RPMI7951 (cell line): Measurements from ENCODE around the gene MED13L. TPM values are rescaled to one million over a fixed set of nuclear protein-coding genes. Genes with fewer than 3 reads are reported as not detected.
A peak's percentile ranks its signal among the peaks of the same experiment; 100 is the strongest.
"Not testable (repeated sequence)": the region's sequence is repeated elsewhere in the genome, so short reads cannot be mapped to it uniquely, and the experiment has no call there.

Source experiments
- DNase-seq: peaks from one replicate; pipeline ENCODE4 v3.0.0-alpha.2; 2012; ENCODE audit warnings: low read depth
- total RNA-seq: library from RNA; depleted of rRNA; stranded (reverse); fragments of >200 nt; shearing (Covaris generic); gene quantifications from 2 replicates; pipeline ENCODE4 v1.2.3, GENCODE V29; 2014

Gene MED13L
- total RNA-seq, 1 experiment from 2014 or later = 29.7 TPM

DNA sequence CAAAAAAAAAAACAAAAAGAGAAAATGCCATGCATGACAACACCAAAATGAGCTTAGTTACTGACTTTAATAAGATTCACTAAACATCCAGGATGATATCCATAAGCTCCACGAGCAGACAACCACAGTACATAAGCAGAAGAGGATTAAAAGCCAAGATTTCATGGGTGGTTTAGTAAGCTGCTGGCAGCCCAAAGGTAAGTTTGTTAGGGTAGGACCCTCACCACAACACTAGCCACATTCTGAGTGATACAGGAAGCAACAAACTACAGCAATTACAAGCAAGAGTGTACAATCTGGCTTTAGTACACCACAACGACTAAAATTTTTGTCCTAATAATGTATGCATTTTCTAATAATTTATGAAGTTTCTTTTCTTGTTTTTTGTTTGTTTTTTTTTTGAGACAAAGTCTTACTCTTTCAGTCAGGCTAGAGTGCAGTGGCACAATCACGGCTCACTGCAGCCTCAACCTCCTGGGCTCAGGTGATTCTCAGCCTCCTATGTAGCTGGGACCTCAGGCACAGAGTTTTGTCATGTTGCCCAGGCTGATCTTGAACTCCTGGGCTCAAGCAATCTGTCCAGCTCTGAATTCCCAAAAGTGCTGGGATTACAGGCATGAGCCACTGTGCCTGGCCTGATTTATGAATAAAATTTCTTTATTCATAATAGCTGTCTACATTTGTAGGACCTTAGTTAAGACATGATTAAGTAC, 221.4 kb downstream of the MED13L start:
- DNase-seq = no peak

DNA sequence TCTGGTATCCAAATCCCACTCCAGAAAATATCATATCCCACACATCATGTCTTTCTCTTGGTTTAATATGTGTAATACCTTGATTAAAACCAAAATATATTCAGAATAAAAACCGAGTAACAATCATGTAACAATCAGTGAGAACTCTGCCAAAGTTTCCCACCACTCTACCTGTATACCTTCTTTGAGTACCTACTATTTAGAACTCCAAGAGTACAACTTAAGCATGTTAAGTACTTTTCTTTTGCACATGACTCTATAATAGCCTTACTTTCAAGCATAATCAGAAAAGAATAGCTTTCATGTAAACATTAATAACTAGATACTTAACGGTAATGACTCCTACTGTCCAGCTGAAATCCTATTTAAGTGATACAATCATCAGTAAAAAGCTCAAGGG, 223.2 kb downstream of the MED13L start:
- DNase-seq = no peak

DNA sequence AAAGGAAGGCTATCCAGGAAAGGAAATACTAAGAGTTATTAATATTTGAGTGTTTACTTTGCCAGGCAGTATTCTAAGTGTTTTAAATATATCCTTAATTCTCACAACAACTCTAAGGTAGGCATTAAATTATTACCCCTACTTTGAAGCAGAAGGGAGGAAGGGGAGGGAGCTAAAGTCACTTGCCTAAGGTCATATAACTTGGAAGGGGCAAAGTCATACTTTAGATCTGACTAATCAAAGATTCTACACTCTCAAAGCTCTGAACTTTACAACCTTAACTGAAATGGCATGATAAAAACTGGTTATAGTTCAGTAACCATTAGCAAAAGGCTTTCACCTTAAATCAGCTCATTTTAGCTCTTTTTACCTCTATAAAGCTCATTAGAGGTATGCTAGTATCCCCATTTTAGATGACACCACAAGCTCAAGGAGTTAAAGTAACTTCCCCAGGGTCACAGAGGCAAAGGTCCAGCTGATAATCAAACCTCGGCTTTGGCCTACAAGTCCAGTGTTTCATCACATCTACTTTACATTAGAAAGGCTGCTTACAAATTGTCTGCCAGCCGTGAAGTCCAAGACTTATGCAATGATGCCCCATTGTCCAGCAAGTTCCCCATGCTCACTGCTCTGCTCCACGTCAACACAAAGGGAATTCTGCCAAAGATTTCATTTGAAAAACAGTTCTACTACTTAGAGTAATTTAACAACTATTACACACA, 223.9 kb downstream of the MED13L start:
- peak; percentile 66 for DNase-seq

DNA sequence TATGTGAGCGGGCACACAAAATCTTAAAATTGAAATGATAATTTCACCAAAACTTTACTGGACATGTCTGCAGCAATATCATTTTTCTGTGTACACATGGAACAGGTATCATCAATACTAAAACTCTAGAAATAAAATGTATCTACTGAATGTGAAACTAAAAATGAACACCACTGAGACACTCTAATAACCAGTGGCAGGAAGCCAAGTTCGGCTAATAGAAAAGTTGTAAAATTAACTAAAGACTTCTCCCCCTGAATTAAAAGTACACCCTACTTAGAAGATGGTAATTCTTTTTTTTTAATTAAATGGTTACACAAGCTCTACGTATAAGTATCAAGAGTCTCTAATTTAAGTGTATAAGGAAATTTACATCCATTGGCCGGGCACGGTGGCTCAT, 227.2 kb downstream of the MED13L start:
- DNase-seq = peak; percentile 8

DNA sequence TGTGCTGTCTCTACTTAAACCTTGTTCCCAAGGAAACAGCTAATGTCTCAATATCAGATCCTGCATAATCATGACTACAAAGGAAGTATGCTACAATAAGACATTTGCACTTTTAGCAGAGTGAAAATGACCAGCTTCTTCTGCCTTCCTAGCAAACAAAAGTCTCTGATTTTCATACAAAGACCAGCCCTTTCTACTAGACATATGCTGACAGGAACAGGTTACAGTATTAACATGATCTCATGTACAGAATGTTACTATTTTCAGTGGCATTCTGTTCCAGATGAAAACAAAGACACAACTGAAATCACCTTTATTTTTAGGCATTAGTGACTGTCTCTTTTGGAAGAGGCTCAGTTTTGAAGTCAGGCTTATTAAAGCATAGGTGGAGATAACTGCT, 228.6 kb downstream of the MED13L start:
- DNase-seq = no peak

DNA sequence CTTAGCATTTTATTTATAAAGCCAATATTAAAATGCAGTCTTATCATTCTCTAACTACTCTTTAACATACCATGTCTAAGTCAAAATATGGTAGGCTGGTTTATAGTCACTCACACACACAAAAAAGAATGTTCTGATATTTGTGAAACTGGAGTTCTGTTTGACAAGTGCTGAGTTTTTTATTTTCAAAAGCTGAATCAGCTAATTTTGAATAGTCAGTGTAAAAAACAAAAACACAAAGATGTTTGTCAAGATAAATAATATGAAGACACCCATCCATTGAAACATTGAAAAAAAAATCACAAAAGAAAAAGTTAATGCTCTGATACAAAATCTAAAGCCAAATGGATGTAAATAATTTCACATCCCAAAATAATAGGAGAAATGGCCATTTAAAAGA, 231.5 kb downstream of the MED13L start:
- no peak for DNase-seq

DNA sequence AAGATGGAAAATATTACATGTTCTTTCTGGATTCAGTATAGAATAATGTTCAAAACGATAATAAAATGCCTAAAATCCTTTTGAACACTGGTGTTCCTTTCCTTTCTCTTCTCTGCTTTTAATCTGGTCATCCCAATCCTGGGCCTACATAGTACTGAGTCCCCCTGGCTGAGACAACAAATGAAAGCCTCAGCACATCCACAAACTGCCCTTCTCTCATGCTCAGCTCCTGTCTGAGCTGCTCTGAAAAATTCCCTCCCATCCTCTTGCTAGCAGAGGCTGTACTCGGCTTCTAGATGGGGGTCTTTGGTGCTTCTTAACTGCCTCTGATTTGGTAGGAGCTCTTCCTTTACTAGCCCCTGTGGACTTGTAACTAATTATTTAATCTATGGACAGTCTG, 232.3 kb downstream of the MED13L start:
- DNase-seq = no peak

DNA sequence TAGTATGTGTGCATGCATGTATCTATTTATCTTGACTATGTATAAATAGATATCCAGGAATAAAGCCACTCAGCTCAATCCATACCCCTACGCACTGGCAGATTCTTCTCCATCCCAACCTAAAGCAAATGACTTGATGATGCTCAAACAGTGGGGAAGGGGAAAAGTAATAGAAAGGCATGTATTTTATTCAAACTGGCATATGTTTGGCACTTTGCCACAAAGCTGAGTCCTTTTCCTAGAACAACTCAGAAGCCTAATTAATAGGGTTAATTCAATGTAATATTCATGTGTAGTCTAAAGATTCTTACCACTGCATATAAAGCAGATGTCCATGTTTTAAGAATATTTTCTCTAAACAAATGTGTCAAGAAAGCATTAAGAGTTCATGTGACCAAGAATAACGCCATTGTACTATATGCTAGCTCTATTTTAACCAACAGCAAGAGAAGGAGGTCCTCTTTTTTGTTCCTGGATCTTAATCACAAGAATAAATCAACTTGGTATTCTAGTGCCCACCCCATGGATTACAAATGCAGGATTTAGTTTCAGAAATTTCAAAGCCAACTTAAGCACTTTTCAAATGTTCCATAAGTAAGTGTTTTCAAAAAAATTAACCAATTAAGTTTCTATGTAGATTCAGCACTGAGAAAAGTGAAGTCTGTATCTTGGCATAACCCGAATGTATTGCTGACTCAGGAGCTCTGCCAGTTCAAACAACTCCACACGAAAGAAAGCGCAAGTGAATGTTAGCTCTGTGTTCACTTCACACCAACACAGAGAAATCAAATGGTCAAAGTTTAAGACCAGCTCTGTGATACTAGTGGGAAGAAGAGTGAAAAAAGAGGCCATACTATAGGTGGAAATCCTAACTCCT, 233.6 kb downstream of the MED13L start:
- DNase-seq = no peak

DNA sequence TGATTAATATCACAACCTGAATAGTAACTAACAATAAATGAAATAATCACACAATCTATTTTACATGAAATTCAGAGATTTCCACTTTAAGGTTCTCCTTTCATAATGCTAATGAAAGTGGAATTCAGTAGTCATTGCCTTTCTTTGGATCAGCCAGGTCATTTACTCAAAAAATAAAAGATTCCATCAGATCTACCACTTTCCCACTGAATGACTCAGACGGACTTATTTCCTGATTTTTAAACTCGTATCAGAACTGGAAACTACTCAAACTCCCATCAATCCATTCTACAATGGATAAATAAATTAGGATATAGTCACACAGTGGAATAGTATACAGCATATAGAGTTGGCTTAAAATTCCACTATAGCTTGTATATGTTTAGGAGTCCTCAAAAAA, 237.1 kb downstream of the MED13L start:
- peak; percentile 5 for DNase-seq

DNA sequence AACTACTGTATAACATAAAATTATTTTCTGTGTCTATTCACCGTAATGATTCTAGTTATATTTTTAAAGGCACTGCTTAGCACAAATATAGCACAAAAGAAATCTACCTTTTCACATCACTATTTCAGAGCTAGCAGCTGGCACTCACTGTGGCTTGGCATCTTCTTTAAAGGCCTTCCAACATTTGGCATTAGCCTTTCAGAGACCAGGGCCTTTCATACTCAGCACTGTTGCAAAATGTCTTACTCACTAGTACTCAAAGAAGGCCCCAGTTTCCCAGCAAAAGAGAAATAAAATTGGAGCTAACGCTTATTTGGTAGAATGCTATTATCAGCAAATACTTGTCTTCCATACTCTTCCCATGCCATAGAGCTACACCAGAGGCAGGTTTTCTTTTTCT, 238.4 kb downstream of the MED13L start:
- no peak for DNase-seq

DNA sequence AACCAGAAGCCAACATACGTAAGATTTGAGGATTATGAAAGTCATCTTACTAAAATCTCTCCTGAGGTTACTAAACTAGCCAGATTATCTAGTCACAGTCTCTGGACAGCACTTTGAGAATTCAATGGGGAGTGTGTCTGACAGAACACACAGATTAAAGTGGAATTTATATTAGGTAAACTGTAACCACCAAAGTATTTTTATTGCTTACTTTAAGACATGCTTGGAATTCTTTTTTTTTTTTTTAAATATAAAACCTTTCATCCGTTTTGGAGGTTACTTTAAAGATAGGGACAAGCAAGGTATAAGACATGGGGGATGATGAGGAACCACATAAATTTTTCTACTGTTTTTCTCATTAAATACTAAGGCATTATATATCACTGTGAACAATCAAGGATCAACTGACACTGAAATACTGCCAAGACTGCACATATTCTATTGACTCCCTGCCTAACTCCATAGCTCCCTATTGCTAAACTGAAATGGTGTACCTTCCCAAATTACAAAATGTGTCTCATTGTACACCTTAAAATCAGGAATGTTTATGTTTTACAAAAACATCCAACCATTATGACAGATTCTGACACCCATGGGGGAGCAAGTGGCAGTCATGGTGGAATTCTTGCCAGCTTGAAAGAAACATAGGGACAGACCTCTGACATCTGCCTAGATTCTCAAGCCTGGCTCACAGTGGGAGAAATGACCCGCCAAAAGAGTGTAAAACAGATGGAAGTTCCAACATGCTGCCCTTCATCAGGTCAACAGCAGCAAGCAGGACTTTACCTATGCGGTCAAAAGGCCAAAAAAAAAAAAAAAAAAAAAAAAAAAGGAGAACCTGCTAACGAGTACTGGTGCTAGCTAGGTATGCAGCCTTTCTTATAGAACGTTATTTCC, 239.3 kb downstream of the MED13L start:
- no peak for DNase-seq

DNA sequence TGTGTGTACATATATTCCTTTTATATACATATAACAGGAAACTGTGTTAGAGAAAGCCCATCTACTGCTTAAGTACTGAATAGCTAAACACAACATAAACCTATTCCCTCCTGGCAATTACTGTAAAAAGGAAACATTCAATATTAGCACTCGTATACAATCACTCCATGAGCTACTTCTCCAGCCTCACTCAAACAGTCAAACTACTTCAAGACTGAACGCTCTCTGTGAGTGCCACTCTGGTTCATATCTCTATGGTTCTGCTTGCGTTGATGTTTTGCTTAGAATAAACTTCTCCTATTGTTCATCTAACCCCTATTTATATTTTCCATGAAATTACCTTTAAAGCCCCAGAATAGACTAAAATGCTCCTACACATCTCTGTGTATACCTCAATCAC, 243.7 kb downstream of the MED13L start:
- no peak for DNase-seq

DNA sequence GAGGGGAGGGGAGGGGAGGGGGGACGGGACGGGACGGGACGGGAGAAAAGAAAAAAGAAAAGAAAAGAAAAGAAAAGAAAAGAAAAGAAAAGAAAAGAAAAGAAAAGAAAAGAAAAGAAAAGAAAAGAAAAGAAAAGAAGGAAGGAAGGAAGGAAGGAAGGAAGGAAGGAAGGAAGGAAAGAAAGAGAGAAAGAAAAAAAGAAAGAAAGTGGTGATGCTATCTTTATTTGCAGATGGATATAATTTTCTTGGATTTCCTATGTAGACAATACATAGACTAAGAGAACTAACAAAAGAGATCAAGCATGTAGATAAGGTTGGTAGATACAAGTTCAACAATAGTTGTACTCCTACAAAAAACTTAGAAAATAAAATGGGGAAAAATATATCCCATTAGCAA, 245.9 kb downstream of the MED13L start:
- not testable (repeated sequence) for DNase-seq

DNA sequence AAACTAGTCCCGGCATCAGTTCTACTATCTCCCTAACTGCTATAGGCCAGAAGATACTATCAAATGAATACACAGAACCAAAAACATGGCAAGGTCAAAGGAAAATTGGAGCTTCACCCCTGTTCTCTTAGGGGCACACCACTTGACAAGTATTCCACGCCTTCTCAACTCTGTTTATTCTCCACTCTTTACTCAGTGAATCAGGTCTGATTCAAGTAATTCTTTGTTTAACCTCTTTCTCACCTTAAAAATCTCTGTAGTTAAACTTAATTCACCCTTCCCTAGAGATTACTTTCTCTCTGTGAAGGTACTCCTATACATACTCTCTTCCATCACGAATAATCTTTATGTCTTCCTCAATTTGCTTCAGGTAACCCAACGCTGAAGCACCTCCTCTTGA, 248.9 kb downstream of the MED13L start:
- DNase-seq = no peak

DNA sequence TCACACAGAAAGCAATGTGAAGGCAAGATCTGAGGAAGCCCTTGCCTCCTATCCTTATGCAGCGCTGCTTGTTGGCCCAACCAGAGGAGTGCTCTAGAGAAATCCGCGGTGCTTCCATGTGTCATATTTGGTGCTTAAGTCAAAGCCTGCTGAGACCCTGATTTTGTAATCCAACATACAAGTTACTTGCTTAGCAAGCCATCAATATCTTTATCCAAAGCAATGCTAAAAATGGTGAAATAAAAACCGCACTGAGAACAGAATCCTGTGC, 250.0 kb downstream of the MED13L start:
- DNase-seq = no peak

DNA sequence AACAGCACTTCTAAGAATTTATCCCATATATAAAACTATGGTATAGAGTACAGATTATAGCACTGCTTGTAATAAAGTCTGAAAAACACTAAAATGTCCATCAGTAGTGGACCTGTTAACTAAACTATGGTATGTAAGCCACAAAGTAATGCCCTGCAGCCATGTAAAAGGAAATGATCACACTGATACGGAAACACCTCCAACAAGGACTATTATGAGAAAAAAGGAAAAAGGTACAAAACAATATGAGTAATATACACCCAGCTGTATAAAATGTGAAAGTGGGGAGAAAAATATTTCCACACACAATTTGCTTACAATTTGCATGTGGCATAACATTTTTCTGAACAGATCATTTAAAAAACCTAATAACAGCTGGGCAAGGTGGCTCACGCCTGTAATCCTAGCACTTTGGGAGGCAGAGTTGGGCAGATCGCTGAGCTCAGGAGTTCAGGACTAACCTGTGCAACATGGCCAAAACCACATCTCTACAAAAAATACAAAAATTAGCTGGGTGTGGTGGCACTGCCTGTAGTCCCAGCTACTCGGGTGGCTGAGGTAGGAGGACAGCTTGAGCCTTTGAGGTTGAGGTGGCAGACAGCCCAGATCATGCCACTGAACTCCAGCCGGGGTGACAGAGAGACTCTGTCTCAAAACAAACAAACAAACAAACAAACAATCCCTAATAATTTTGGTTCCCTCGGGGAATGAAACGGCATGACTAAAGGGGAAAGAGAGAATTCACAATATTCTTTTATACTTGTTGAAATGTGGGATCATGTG, 250.5 kb downstream of the MED13L start:
- no peak for DNase-seq

DNA sequence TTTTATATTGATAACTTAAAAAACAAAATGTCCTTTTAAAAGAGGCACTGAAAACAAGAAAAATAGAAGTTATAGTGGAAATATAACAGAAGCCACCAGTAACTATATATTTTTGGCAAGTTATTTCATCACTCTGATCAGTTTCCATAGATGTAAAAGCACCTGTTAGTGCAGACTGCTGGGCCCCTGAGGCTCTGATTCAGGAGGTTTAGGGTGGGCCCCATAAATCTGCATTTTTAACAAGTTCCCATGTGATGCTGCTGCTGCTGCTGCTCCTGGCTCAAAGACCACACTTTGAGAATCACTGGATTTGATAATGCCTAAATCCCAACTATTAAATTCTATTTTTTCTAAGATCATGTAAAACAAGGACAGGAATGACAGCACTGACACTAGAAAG, 251.1 kb downstream of the MED13L start:
- DNase-seq = no peak

DNA sequence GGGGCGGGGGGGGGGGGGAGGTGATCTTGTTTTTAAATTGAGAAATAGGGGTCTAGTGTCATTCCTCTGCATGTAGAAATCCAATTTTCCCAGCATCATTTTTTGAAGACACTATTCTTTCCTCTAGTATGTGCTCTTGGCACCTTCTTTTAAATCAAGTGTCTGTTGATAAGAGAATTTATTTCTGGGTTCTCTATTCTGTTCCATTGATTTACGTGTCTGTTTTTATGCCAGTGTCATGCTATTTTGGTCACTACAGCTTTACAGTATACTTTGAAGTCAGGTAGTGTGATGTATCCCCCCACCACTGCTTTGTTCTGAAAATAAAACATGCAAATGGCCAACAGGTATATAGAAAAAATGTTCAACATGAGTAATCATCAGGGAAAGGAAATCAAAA, 252.7 kb downstream of the MED13L start:
- no peak for DNase-seq

DNA sequence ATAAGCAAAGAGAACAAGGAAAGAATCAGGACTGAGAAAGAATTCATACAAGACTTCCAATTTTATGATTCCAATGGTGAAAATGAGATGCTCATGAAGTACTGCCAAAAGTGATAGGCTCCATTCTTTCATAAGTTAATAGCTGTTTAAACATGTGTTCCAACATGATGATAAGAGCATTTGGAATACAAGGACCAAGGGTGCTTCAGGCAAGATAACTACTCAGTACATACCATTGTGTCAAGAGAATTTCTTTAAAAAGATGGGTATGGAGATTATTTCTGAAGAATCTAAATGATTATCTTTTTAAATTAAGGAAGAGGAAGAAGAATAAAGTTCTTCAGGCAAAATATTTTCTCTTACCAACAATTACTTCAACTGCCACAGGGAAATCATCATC, 258.1 kb downstream of the MED13L start:
- DNase-seq = no peak

DNA sequence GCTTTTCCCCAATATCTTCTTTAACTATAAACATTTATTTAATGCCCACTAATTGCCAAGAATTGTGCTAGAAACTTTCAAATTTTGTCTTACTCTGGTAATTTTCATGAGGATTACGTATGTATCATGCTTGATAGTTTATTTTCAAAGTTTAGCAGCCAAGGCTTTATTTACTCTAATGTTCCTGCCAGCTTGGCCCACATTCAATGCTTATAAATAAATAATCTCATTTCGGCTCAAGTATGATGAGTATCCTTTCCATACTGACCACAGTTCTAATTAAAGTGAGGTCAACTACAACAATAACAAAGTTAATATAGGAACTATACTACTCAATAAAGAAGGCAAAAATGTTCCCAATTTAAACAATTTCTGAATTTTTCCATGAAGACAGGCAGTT, 259.2 kb downstream of the MED13L start:
- no peak for DNase-seq

DNA sequence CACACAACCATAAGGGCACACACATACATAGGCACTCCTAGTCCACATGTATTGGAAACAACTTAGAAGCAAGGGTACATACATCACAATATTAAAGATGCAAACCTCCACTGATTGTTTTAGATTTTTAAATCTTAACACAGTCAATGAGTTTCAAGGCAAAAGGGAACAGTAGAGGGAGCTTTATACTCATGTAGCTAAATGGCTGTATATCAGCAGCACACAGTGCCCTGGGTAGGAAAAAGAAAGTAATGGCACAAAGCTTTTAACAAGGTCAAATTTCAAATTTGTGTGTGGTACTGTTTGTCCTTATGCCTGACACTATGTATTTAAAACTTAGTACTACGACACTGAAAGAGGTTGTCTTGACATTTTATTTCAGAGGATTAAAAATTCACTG, 262.0 kb downstream of the MED13L start:
- peak; percentile 47 for DNase-seq
